Breast epithelium (tissue), 4 donors: Measurements from ENCODE around the gene EXOG. TPM values are rescaled to one million over a fixed set of nuclear protein-coding genes. Genes with fewer than 3 reads are reported as not detected.
"Not testable (repeated sequence)": the region's sequence is repeated elsewhere in the genome, so short reads cannot be mapped to it uniquely, and the experiment has no call there.

Experiments used
- DNase-seq, 2 donors: peaks; one replicate each; pipeline ENCODE4 v3.0.0-alpha.2; 2019; ENCODE audit warnings: low spot score in 2 of 2
- H3K27ac ChIP-seq, 2 donors: fragments of 200-600 bp; sonication (generic) in 1 of 2; one replicate each; pipeline ENCODE4 v1.5.1; 2016 to 2019; ENCODE audit warnings: mild to moderate bottlenecking in 1 of 2
- H3K27me3 ChIP-seq, 2 donors: fragments of 200-600 bp; sonication (generic) in 1 of 2; one replicate each; pipeline versions ENCODE4 v1.5.1 to v1.6.0; 2017 to 2019; ENCODE audit warnings: control low read depth in 1 of 2, mild to moderate bottlenecking in 1 of 2
- H3K36me3 ChIP-seq: fragments of 200-600 bp; one replicate; pipeline ENCODE4 v1.5.1; 2019
- H3K4me1 ChIP-seq, 2 donors: fragments of 200-600 bp; sonication (generic); one replicate each; pipeline ENCODE4 v1.5.1; 2016 to 2019; ENCODE audit warnings: control low read depth in 1 of 2
- H3K4me3 ChIP-seq, 3 donors: fragments of 200-600 bp; sonication (generic); 1 replicate in 2 of 3; 2 replicates in 1 of 3; pipeline ENCODE4 v1.5.1; 2016 to 2019; ENCODE audit warnings: mild to moderate bottlenecking in 3 of 3, moderate library complexity in 2 of 3
- H3K9me3 ChIP-seq, 2 donors: fragments of 200-600 bp; sonication (generic) in 1 of 2; one replicate each; pipeline ENCODE4 v1.5.1; 2016 to 2019; ENCODE audit warnings: control low read depth in 1 of 2
- CTCF ChIP-seq, 3 donors: fragments of 450-650 bp; IDR thresholded peaks; one replicate each; pipeline ENCODE4 v1.5.1; 2016 to 2017; ENCODE audit warnings: antibody characterized with exemption in 3 of 3, mild to moderate bottlenecking in 3 of 3, moderate library complexity in 3 of 3
- POLR2A ChIP-seq: fragments of 450-650 bp; IDR thresholded peaks from one replicate; pipeline ENCODE4 v1.6.1; 2016; ENCODE audit warnings: antibody characterized with exemption, mild to moderate bottlenecking, moderate library complexity
- POLR2AphosphoS5 ChIP-seq, 3 donors: sonication (generic); formaldehyde crosslinking; IDR thresholded peaks; one replicate each; pipeline ENCODE4 v1.6.1; 2017; ENCODE audit warnings: antibody characterized with exemption in 3 of 3
- intact Hi-C: fragments of 100-400 bp; cut with DNase I; formaldehyde crosslinking; loops from one replicate; pipeline ENCODE4 v1.15.1; 2023; ENCODE audit warnings: low total_unique reads
- total RNA-seq, 3 donors: library from RNA; depleted of rRNA; stranded (reverse); fragments of >200 nt; gene quantifications; one replicate each; pipeline ENCODE4 v1.1.0, GENCODE V29; 2016

The EXOG gene
- total RNA-seq, 3 donors from 2014 or later: 7.5 to 10.2 (median 8.8) TPM

GRCh38 chr3:38566215-38566528 is 70.0 kb downstream of the EXOG start:
- Histone ChIP-seq H3K27me3 (no peaks in the 10 kb centered on the region), H3K4me1 (no peaks in the 10 kb centered on the region), H3K36me3 (no peaks in the 10 kb centered on the region), H3K27ac (no peak overlapping the region), H3K9me3 (no peaks in the 10 kb centered on the region), H3K4me3 (no peak overlapping the region)
- TF ChIP-seq POLR2A (no peak), CTCF (IDR thresholded peaks at IDR 0.05) (no peak), POLR2AphosphoS5 (IDR thresholded peaks at IDR 0.05) (no peak)
- peak in 1 of 2 donors; percentile 47 for DNase-seq
- intact Hi-C loops: no loop called here

- intact Hi-C loops: not testable (repeated sequence)
- peak in 1 of 2 donors; percentile 33 for DNase-seq
Measured at GRCh38 chr3:38566794-38567193, 70.7 kb downstream of the EXOG start.

GRCh38 chr3:38567498-38567897 is 71.4 kb downstream of the EXOG start:
- DNase-seq: no peak
- no peaks in the 10 kb centered on the region for H3K36me3 ChIP-seq
- H3K9me3 ChIP-seq: no peaks in the 10 kb centered on the region
- TF ChIP-seq CTCF (IDR thresholded peaks at IDR 0.05) (no peak), POLR2AphosphoS5 (IDR thresholded peaks at IDR 0.05) (no peak), POLR2A (no peak)
- intact Hi-C loops: no loop called here
- no peaks in the 10 kb centered on the region for H3K27me3 ChIP-seq
- no peak overlapping the region for H3K27ac ChIP-seq
- H3K4me3 ChIP-seq: no peak overlapping the region
- H3K4me1 ChIP-seq: no peaks in the 10 kb centered on the region

More at GRCh38 chr3:38566794-38567193, 70.7 kb downstream of the EXOG start:
- not testable (repeated sequence) for H3K4me3 ChIP-seq, H3K27me3 ChIP-seq, H3K36me3 ChIP-seq, H3K9me3 ChIP-seq, H3K4me1 ChIP-seq, H3K27ac ChIP-seq

- no peak overlapping the region for H3K27ac ChIP-seq
- H3K27me3 ChIP-seq: no peaks in the 10 kb centered on the region
- no peak for DNase-seq
- no peak overlapping the region for H3K4me3 ChIP-seq
- TF ChIP-seq CTCF (IDR thresholded peaks at IDR 0.05) (no peak), POLR2A (no peak), POLR2AphosphoS5 (IDR thresholded peaks at IDR 0.05) (no peak)
- intact Hi-C loops: no loop called here
- peaks cover 0 to 10% of the 10 kb centered on the region in 2 donors for H3K9me3 ChIP-seq
- H3K4me1 ChIP-seq: no peaks in the 10 kb centered on the region
- H3K36me3 ChIP-seq: no peaks in the 10 kb centered on the region
Measured at GRCh38 chr3:38573111-38573510, 77.0 kb downstream of the EXOG start.

- peaks cover 0 to 10% of the 10 kb centered on the region in 2 donors for H3K9me3 ChIP-seq
- no peaks in the 10 kb centered on the region for H3K36me3 ChIP-seq
- H3K4me1 ChIP-seq: no peaks in the 10 kb centered on the region
- no peaks in the 10 kb centered on the region for H3K27me3 ChIP-seq
- intact Hi-C loops: no loop called here
- no peak overlapping the region for H3K27ac ChIP-seq
- no peak overlapping the region for H3K4me3 ChIP-seq
- DNase-seq: no peak
- TF ChIP-seq CTCF (IDR thresholded peaks at IDR 0.05) (no peak), POLR2A (no peak), POLR2AphosphoS5 (IDR thresholded peaks at IDR 0.05) (no peak)
Measured at GRCh38 chr3:38573556-38573955, 77.4 kb downstream of the EXOG start.
